Vagina (tissue), 2 donors: ENCODE results near the gene ZDHHC18. TPM values are rescaled to one million over a fixed set of nuclear protein-coding genes. Genes with fewer than 3 reads are reported as not detected.
A peak's percentile ranks its signal among the peaks of the same experiment; 100 is the strongest.
"Not testable (repeated sequence)": the region's sequence is repeated elsewhere in the genome, so short reads cannot be mapped to it uniquely, and the experiment has no call there.

Experiments used
- DNase-seq, 2 donors: peaks; one replicate each; pipeline ENCODE4 v3.0.0-alpha.2; 2017; ENCODE audit errors: extremely low spot score in 2 of 2
- H3K27ac ChIP-seq: fragments of 200-600 bp; sonication (generic); one replicate; pipeline ENCODE4 v1.5.1; 2019
- H3K27me3 ChIP-seq: fragments of 200-600 bp; sonication (generic); one replicate; pipeline ENCODE4 v1.5.1; 2019
- H3K36me3 ChIP-seq, 2 donors: fragments of 200-600 bp; sonication (generic); one replicate each; pipeline ENCODE4 v1.5.1; 2017 to 2019
- H3K4me1 ChIP-seq: fragments of 200-600 bp; sonication (generic); one replicate; pipeline ENCODE4 v1.5.1; 2019
- H3K4me3 ChIP-seq, 2 donors: fragments of 200-600 bp; sonication (generic); 1 replicate in 1 of 2; 2 replicates in 1 of 2; pipeline ENCODE4 v1.5.1; 2016 to 2019
- H3K9me3 ChIP-seq: fragments of 200-600 bp; sonication (generic); one replicate; pipeline ENCODE4 v1.5.1; 2019
- CTCF ChIP-seq, 3 experiments: fragments of 450-650 bp in 2 of 3; fragments of 200-600 bp in 1 of 3; sonication (generic) in 1 of 3; IDR thresholded peaks; one replicate each; pipeline ENCODE4 v1.5.1; 2017 to 2019; ENCODE audit warnings: antibody characterized with exemption in 3 of 3, mild to moderate bottlenecking in 2 of 3, moderate library complexity in 2 of 3
- POLR2A ChIP-seq, 2 donors: fragments of 450-650 bp; IDR thresholded peaks; one replicate each; pipeline ENCODE4 v1.6.1; 2017; ENCODE audit warnings: antibody characterized with exemption in 2 of 2, mild to moderate bottlenecking in 2 of 2, moderate library complexity in 2 of 2
- POLR2AphosphoS5 ChIP-seq, 2 donors: sonication (generic); formaldehyde crosslinking; IDR thresholded peaks; one replicate each; pipeline ENCODE4 v1.9.0; 2017; ENCODE audit warnings: antibody characterized with exemption in 2 of 2, mild to moderate bottlenecking in 2 of 2, low read depth in 1 of 2; ENCODE audit not compliant: insufficient read depth in 1 of 2
- intact Hi-C: fragments of 100-400 bp; cut with DNase I; formaldehyde crosslinking; loops from one replicate; pipeline ENCODE4 v1.15.1; 2023
- total RNA-seq: library from RNA; depleted of rRNA; stranded (reverse); fragments of >200 nt; gene quantifications from one replicate; pipeline ENCODE4 v1.2.3, GENCODE V29; 2016

Gene ZDHHC18
- total RNA-seq, 1 donor from 2014 or later, result 31.4 TPM

GRCh38 chr1:26831546-26832248, 5.2 kb downstream of the ZDHHC18 start:
- intact Hi-C loops, result no loop called here
- TF ChIP-seq POLR2AphosphoS5 (IDR thresholded peaks at IDR 0.05; ENCODE audit: insufficient read depth in 1 of 2, low read depth in 1 of 2), result no peak
- no peak for TF ChIP-seq CTCF (IDR thresholded peaks at IDR 0.05)
- no peak for TF ChIP-seq POLR2A (IDR thresholded peaks at IDR 0.05)
- Histone ChIP-seq H3K4me1 (peaks cover 36% of the 10 kb centered on the region), H3K9me3 (no peaks in the 10 kb centered on the region), H3K36me3 (peaks cover 0 to 33% of the 10 kb centered on the region in 2 donors), H3K27me3 (no peaks in the 10 kb centered on the region), H3K4me3 (no peak overlapping the region), H3K27ac (no peak overlapping the region)
- DNase-seq, result no peak

DNA sequence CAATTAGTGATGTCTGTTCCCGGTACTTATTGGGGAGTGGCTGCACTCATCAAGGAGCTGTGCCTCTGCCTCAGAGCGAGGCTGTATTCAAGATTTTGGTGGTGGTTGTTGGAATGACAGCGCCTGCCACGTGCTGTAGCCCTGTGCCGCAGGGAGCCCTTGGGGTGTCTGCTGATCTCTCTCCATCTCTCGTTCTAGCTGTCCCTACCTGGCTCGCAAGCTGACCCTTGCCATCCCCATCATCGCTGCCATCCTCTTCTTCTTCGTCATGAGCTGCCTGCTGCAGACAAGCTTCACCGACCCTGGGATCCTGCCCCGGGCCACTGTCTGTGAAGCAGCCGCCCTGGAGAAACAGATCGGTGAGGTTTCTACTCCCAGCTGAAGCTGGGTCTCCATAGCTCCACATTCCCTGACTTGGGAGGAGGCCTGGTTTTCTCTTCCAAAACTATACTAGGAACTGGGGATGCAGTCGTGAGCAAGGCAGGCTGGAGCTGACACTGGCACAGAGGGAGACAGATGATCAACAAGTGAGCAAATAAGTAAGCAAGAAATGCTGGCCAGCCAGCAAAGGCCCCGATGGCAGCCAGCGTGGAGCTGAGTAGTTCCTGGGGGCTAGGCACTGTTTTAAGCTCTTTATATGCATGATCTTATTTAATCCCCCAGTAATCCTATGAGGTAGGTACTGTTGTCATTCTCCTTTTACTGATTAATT, 5.9 kb downstream of the ZDHHC18 start:
- Histone ChIP-seq H3K36me3 (peaks cover 0 to 33% of the 10 kb centered on the region in 2 donors), H3K4me1 (peaks cover 32% of the 10 kb centered on the region), H3K4me3 (no peak overlapping the region), H3K9me3 (no peaks in the 10 kb centered on the region), H3K27me3 (no peaks in the 10 kb centered on the region), H3K27ac (no peak overlapping the region)
- TF ChIP-seq CTCF (IDR thresholded peaks at IDR 0.05), result no peak
- no peak for TF ChIP-seq POLR2AphosphoS5 (IDR thresholded peaks at IDR 0.05; ENCODE audit: insufficient read depth in 1 of 2, low read depth in 1 of 2)
- TF ChIP-seq POLR2A (IDR thresholded peaks at IDR 0.05), result no peak
- DNase-seq, result no peak
- intact Hi-C loops, result no loop called here

DNA sequence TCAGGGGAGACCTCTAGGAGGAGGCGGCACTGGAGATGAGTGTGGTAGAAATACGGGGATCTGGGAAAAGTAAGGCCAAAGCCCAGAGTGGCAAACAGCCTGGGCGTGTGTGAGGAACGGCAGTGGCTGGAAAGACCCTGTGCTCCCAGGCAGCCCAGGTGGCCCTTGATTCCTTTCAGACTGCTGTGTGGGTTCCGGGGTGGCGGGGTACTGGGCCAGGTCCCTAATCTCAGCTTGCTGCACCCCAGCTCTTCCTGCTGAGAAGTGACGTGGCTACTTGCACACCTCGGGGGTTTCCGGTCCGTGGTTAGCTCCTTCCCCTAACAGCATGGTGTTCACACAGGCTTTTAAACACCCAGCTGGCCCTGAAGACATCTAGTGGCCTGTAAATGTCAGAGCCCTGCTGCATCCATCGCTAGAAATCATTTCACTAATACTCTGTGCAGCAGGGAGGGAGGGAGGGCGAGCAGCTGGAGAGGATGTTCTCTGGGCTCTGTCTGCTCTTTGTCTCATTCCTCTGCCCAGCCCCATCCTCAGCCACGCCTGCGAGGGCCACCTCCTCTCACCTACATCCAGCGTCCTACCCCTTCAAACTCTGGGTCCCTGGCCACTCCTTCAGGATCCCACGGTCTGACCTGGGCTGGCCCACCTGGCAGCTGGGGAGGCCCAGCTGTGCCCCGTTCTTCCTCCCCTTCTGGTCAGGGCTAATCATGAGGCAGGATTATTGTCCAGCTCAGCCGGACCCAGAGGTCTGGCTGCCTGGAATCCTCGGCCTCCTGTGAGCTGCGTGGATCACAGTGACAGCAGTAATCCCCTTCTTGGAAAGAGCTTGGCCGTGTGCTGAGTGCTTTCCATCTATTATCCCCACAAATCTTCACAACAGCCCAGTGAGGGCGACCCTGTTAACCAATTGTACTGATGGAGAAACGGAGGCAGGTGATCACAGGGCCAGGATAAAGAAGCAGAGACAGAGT, 7.2 kb downstream of the ZDHHC18 start:
- H3K36me3 ChIP-seq, result peaks cover 0 to 40% of the 10 kb centered on the region in 2 donors
- intact Hi-C loops, result no loop called here

DNA sequence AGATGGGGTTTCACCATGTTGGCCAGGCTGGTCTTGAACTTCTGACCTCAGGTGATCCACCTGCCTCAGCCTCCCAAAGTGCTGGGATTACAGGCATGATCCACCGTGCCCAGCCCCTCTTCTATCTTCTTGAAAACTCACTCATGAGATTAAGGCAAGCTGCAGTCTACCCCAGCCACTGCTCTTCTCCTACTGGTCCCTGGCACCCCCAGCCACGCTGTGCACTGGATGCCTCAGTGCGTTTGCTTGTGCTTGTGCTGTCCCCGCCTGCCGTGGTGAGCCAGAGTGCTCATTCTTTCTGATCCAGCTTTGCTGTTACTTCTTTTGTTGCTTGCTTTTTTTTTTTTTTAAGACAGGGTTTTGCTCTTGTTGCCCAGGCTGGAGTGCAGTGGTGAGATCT, 11.2 kb downstream of the ZDHHC18 start:
- H3K27ac ChIP-seq, intact Hi-C loops, DNase-seq, H3K9me3 ChIP-seq, H3K27me3 ChIP-seq, H3K4me3 ChIP-seq, H3K4me1 ChIP-seq: not testable (repeated sequence)
- peaks cover 0 to 60% of the 10 kb centered on the region in 2 donors for H3K36me3 ChIP-seq

More for the DNA sequence above, 7.2 kb downstream of the ZDHHC18 start:
- Histone ChIP-seq H3K4me1 (peaks cover 19% of the 10 kb centered on the region), H3K4me3 (no peak overlapping the region), H3K9me3 (no peaks in the 10 kb centered on the region), H3K27me3 (no peaks in the 10 kb centered on the region), H3K27ac (peak overlapping the region; percentile 44)
- TF ChIP-seq CTCF (IDR thresholded peaks at IDR 0.05) (no peak), POLR2A (IDR thresholded peaks at IDR 0.05) (no peak)
- DNase-seq, result no peak
